ENCODE data around the gene CEND1.

DNA sequence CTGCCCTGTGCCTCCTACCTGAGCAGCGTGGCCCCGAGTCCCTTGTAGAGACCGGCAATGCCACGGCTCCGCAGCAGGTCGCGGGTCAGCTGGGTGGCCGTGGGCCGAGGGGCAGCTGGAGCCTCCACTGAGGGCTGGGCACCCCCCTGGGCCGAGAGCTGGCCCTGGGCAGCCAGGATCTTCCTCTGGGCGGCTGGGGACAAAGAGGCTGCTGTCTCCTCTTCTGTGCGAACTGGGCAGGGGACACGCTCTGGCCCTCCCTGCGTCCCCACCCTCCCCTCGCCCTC lies 2.6 kb upstream of the CEND1 start:
- TF ChIP-seq EP300 (IDR thresholded peaks at IDR 0.05; ENCODE audit: borderline replicate concordance in 1 of 2, low read depth in 1 of 2, low read length in 1 of 2): no peak
- TF ChIP-seq SMC3 (IDR thresholded peaks at IDR 0.05; ENCODE audit: low read depth, low read length): no peak
- TF ChIP-seq, protein P1, sequence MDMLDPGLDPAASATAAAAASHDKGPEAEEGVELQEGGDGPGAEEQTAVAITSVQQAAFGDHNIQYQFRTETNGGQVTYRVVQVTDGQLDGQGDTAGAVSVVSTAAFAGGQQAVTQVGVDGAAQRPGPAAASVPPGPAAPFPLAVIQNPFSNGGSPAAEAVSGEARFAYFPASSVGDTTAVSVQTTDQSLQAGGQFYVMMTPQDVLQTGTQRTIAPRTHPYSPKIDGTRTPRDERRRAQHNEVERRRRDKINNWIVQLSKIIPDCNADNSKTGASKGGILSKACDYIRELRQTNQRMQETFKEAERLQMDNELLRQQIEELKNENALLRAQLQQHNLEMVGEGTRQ (IDR thresholded peaks at IDR 0.05; ENCODE audit: borderline replicate concordance, low read depth, low read length): no peak
- no peak for TF ChIP-seq POLR2AphosphoS5 (IDR thresholded peaks at IDR 0.05; ENCODE audit: low read depth, low read length)
- TF ChIP-seq, protein P2, sequence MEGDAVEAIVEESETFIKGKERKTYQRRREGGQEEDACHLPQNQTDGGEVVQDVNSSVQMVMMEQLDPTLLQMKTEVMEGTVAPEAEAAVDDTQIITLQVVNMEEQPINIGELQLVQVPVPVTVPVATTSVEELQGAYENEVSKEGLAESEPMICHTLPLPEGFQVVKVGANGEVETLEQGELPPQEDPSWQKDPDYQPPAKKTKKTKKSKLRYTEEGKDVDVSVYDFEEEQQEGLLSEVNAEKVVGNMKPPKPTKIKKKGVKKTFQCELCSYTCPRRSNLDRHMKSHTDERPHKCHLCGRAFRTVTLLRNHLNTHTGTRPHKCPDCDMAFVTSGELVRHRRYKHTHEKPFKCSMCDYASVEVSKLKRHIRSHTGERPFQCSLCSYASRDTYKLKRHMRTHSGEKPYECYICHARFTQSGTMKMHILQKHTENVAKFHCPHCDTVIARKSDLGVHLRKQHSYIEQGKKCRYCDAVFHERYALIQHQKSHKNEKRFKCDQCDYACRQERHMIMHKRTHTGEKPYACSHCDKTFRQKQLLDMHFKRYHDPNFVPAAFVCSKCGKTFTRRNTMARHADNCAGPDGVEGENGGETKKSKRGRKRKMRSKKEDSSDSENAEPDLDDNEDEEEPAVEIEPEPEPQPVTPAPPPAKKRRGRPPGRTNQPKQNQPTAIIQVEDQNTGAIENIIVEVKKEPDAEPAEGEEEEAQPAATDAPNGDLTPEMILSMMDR (IDR thresholded peaks at IDR 0.05): no peak
- no peak for TF ChIP-seq YY1 (IDR thresholded peaks at IDR 0.05; ENCODE audit: low read depth)
- no peak for TF ChIP-seq EZH2phosphoT487 (IDR thresholded peaks at IDR 0.05; ENCODE audit: borderline replicate concordance, low read depth)
- TF ChIP-seq SIN3A (IDR thresholded peaks at IDR 0.05; ENCODE audit: borderline replicate concordance, low read depth, low read length): no peak
